ENCODE results near the gene CMSS1.

DNA sequence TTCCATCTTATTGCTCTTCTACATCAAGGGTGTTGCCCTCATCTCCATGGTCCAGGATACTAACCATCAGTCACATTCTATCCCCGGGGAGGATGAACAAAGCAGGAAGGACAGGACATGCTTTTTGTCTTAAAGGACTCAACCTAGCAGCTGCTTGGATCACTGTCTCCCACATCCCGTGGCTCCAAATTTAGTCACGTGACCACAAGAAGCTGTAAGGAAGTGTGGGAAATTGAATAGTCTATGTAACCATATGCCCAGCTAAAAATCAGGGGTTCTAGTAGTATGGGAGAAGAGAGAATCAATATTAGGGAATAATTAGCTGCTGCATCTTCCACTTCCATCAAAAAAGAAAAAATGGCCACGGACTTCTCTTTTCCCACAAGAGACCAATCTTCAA, 18.2 kb upstream of the CMSS1 start:
- TF ChIP-seq CTCF (conservative IDR thresholded peaks at IDR 0.05; ENCODE audit: low read length) (no peak), EZH2phosphoT487 (IDR thresholded peaks at IDR 0.05; ENCODE audit: borderline replicate concordance) (no peak)

All from Loucy (cell line).